Kidney (tissue), 14 donors: Measurements from ENCODE around the gene HDHD3. TPM values are rescaled to one million over a fixed set of nuclear protein-coding genes. Genes with fewer than 3 reads are reported as not detected.

Experiments
- DNase-seq, 5 donors: peaks; one replicate each; pipeline ENCODE4 v3.0.0-alpha.2; 2013 to 2020
- FAIRE-seq: peaks from 2 replicates; lab custom pipeline; 2012; peaks lifted over from hg19 to GRCh38; lab: Jason Lieb, UNC
- H3K27ac ChIP-seq, 2 donors: one replicate each; pipeline ENCODE4 v1.7.0; 2013; ENCODE audit warnings: low read depth in 2 of 2, low read length in 2 of 2, inconsistent platforms in 1 of 2
- H3K27me3 ChIP-seq: one replicate; pipeline ENCODE4 v1.7.1; 2013; ENCODE audit warnings: low read length, inconsistent platforms; ENCODE audit not compliant: control insufficient read depth, insufficient read depth
- H3K36me3 ChIP-seq, 3 donors: one replicate each; pipeline versions ENCODE4 v1.7.0 to v1.7.1; 2013; ENCODE audit warnings: low read length in 3 of 3, control low read depth in 1 of 3, inconsistent platforms in 1 of 3; ENCODE audit not compliant: insufficient read depth in 3 of 3, control insufficient read depth in 2 of 3
- H3K4me1 ChIP-seq, 3 donors: one replicate each; pipeline versions ENCODE4 v1.7.0 to v1.7.1; 2013; ENCODE audit warnings: low read length in 3 of 3, inconsistent platforms in 1 of 3, low read depth in 1 of 3; ENCODE audit not compliant: control insufficient read depth in 2 of 3, insufficient read depth in 2 of 3
- H3K4me3 ChIP-seq, 3 donors: one replicate each; pipeline versions ENCODE4 v1.7.0 to v1.8.1; 2013; ENCODE audit warnings: low read length in 3 of 3, control low read depth in 1 of 3, inconsistent platforms in 1 of 3
- H3K9ac ChIP-seq, 3 donors: one replicate each; pipeline versions ENCODE4 v1.7.0 to v1.7.1; 2013; ENCODE audit warnings: low read length in 3 of 3, control low read depth in 1 of 3, inconsistent platforms in 1 of 3
- H3K9me3 ChIP-seq, 3 donors: one replicate each; pipeline versions ENCODE4 v1.7.0 to v1.7.1; 2013; ENCODE audit warnings: low read length in 3 of 3, control low read depth in 1 of 3, inconsistent platforms in 1 of 3; ENCODE audit not compliant: control insufficient read depth in 2 of 3, insufficient read depth in 1 of 3
- intact Hi-C: fragments of 100-400 bp; cut with DNase I; formaldehyde crosslinking; loops from one replicate; pipeline ENCODE4 v1.11.1; 2022
- polyA plus RNA-seq: library from polyadenylated mRNA; stranded (reverse); fragments of 350-450 nt; fragmentation: Illumina TruSeq; extraction: RNeasy Lipid Tissue Mini Kit (QIAGEN cat#74804); gene quantifications from one replicate; pipeline ENCODE4 v1.2.3, GENCODE V29; 2014; ENCODE audit warnings: low read depth, low replicate concordance; ENCODE audit not compliant: insufficient read depth
- total RNA-seq: library from RNA; stranded (reverse); fragmentation: NEBNext Ultra II Directional; extraction: Animal tissue kit (Norgen Biotek cat#: 25700); gene quantifications from one replicate; pipeline ENCODE4 v1.2.1, GENCODE V29; 2021
- TF ChIP-seq, protein P1 (sequence below): IDR thresholded peaks from 3 replicates; pipeline ENCODE4 v1.5.1; 2012; ENCODE audit warnings: mild to moderate bottlenecking, moderate library complexity, borderline replicate concordance; ENCODE audit not compliant: insufficient read depth; ENCODE audit errors: extremely low read depth
- donor health status: control.
- donor health status: control.
- donor health status: control.
- donor health status: control.
- donor health status: control.
- donor health status: DM: yes; HTN: yes; CAD: no.
- donor health status: Normal renal cell carcinoma (clear cell type).

Gene HDHD3
- total and polyA plus RNA-seq, 2 donors from 2014 or later: 29.8 to 107 TPM

DNA sequence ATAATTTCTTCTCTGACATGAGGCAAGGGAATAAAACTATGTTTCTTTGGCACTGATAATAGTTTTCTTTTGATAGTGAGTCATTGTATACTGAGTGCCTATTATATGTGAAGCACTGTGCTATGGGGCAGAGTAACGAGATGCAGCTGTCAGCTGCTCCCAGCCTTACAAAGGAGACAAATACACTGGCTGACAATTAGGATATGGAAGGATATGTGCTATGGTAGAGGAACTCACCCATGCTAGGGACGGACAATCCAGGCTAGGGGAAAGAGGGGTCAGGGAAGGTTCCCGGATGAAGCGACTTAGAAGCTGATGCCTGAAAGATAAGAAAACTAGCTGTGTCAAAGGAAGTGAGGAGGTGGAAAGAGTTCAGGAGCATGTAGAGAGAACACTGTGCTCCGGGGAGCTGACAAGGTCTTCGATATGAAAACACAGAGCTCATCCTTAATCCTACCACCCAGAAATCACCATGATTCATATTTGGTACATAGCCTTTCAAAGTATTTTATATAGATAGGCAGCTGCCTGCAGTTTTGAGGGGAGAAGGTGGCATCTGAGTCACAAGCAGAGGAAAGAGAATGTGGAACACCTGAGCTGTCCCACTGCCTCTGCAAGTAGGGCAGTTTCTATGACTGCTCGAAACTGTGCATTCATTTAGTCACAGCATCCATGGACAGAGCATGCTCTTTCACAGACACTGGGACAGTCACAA lies 15.3 kb downstream of the HDHD3 start:
- no peak overlapping the region for H3K9ac ChIP-seq
- TF ChIP-seq, protein P1, sequence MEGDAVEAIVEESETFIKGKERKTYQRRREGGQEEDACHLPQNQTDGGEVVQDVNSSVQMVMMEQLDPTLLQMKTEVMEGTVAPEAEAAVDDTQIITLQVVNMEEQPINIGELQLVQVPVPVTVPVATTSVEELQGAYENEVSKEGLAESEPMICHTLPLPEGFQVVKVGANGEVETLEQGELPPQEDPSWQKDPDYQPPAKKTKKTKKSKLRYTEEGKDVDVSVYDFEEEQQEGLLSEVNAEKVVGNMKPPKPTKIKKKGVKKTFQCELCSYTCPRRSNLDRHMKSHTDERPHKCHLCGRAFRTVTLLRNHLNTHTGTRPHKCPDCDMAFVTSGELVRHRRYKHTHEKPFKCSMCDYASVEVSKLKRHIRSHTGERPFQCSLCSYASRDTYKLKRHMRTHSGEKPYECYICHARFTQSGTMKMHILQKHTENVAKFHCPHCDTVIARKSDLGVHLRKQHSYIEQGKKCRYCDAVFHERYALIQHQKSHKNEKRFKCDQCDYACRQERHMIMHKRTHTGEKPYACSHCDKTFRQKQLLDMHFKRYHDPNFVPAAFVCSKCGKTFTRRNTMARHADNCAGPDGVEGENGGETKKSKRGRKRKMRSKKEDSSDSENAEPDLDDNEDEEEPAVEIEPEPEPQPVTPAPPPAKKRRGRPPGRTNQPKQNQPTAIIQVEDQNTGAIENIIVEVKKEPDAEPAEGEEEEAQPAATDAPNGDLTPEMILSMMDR: no peak
- no peak overlapping the region for H3K4me3 ChIP-seq
- no peak for DNase-seq
- no peak for FAIRE-seq
- no peaks in the 10 kb centered on the region for H3K9me3 ChIP-seq
- intact Hi-C loops: no loop called here
- no peak overlapping the region for H3K27ac ChIP-seq
- H3K4me1 ChIP-seq: peaks cover 0 to 6% (median 2%) of the 10 kb centered on the region in 3 donors
- no peaks in the 10 kb centered on the region for H3K36me3 ChIP-seq
- no peaks in the 10 kb centered on the region for H3K27me3 ChIP-seq

DNA sequence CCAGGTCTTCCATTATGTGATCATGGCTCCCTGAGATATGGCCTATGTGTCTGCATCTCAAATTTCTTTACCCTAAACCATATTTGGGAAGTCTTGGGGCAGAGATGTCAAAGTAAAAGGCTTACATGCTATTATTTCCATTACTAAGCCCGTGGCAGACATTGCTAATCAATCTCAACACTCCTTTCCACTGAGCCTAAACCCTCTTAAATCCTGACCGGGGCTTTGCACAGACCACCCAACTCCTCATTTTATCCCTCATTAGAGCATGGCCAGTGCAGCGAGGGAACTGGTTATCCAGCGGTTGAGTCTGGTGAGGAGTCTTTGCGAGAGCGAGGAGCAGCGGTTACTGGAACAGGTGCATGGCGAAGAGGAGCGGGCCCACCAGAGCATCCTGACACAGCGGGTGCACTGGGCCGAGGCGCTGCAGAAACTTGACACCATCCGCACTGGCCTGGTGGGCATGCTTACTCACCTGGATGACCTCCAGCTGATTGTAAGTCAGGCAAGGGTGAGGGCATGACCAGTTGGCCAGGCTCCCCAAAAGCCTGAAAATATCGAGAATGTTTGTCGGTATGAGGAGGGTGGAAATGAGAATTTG lies 16.4 kb downstream of the HDHD3 start:
- H3K36me3 ChIP-seq: no peaks in the 10 kb centered on the region
- H3K9ac ChIP-seq: no peak overlapping the region
- peaks cover 0 to 6% (median 2%) of the 10 kb centered on the region in 3 donors for H3K4me1 ChIP-seq
- intact Hi-C loops: no loop called here
- no peaks in the 10 kb centered on the region for H3K27me3 ChIP-seq
- FAIRE-seq (no peak), DNase-seq (no peak)
- no peak overlapping the region for H3K4me3 ChIP-seq
- TF ChIP-seq, protein P1: no peak
- H3K27ac ChIP-seq: no peak overlapping the region
- no peaks in the 10 kb centered on the region for H3K9me3 ChIP-seq

DNA sequence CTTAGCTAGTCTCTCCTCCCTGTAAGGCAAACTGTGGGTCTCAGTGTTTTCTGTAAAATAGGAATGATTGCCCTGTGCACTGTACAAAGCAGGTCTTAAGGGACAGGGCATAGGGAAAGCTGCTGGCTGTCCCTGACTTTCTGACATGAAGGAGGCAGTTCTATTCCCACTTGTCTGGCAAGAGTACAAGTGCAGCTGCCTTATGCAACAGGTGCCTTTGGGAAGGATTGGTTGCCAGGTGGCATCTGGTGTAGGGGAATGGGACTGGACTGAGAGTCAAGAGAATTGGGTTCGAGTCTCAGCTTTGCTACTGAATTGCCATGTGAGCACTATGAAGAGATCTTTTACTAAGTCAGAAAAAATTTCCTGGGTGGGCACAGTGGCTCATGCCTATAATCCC lies 17.4 kb downstream of the HDHD3 start:
- DNase-seq: no peak
- no peaks in the 10 kb centered on the region for H3K9me3 ChIP-seq

More for the DNA sequence above, 17.4 kb downstream of the HDHD3 start:
- Histone ChIP-seq H3K36me3 (no peaks in the 10 kb centered on the region), H3K27ac (no peak overlapping the region), H3K9ac (no peak overlapping the region), H3K4me3 (no peak overlapping the region), H3K4me1 (peaks cover 0 to 6% (median 2%) of the 10 kb centered on the region in 3 donors), H3K27me3 (no peaks in the 10 kb centered on the region)
- intact Hi-C loops: no loop called here
- FAIRE-seq: no peak
- TF ChIP-seq, protein P1: no peak
